HG03139 (cell line): ENCODE results near the gene ZSCAN4.
A peak's percentile ranks its signal among the peaks of the same experiment; 100 is the strongest.

ENCODE experiments used
- ATAC-seq: cut with Tn5 transposase; IDR thresholded peaks from one replicate; pipeline ENCODE4 v1.9.1; 2021; ENCODE audit not compliant: unreplicated experiment

ZSCAN4 gene, protein sequence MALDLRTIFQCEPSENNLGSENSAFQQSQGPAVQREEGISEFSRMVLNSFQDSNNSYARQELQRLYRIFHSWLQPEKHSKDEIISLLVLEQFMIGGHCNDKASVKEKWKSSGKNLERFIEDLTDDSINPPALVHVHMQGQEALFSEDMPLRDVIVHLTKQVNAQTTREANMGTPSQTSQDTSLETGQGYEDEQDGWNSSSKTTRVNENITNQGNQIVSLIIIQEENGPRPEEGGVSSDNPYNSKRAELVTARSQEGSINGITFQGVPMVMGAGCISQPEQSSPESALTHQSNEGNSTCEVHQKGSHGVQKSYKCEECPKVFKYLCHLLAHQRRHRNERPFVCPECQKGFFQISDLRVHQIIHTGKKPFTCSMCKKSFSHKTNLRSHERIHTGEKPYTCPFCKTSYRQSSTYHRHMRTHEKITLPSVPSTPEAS

DNA sequence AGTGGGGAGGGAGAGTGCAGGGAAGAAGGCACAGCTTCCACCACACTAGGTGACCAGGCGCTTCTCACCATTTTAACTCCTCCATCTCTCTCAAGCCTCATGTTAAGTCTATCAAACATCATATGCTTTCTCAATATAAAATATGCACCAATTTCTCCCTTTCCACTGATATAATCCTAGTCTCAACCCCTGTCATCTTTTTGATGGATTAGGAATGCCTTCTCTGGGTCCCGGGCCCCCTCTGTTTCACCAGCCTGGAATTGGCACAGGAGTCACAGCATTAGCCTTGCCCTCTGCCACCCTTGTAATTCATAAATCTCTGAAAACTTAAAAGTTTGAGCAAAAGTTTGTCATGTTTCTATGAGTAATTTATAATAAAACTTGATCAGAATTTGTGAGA, at the start of gene ZSCAN4:
TSS of gene ZSCAN4 (plus strand) at position 301 of the 400 bp plus-strand sequence. CDS start 7,211 bp downstream, outside the sequence.
- ATAC-seq = no peak

DNA sequence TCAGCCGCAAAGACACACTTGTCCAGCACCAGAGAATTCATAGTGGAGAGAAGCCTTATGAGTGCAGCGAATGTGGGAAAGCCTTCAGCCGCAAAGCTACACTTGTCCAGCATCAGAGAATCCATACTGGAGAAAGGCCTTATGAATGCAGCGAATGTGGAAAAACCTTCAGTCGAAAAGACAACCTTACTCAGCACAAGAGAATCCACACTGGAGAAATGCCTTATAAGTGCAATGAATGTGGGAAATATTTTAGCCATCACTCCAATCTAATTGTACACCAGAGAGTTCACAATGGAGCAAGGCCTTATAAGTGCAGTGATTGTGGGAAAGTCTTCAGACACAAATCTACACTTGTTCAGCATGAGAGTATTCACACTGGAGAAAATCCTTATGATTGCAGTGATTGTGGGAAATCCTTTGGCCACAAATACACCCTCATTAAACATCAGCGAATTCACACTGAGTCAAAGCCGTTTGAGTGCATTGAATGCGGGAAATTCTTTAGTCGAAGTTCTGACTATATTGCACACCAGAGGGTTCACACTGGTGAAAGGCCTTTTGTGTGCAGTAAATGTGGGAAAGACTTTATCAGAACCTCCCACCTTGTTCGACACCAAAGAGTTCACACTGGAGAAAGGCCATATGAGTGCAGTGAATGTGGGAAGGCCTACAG, 47.9 kb upstream of the ZSCAN4 start:
- ATAC-seq = no peak

DNA sequence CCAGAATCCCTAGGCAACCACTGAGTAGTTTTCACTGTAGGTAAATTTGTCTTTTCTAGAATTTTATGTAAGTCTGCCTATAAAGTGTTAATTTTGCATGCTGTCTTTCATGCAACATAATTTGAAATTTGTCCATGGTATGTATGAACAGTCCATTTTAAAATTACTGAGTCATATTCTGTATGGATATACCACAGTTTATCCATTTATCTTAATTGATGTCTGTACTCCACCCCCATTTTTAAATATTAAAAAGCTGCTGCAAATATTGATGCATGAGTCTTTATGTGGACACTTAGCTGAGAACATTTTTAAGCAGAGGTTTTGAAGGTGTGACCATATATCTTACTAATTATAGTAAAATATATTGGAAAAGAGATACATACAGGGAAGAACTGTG, 45.6 kb upstream of the ZSCAN4 start:
- ATAC-seq = no peak

DNA sequence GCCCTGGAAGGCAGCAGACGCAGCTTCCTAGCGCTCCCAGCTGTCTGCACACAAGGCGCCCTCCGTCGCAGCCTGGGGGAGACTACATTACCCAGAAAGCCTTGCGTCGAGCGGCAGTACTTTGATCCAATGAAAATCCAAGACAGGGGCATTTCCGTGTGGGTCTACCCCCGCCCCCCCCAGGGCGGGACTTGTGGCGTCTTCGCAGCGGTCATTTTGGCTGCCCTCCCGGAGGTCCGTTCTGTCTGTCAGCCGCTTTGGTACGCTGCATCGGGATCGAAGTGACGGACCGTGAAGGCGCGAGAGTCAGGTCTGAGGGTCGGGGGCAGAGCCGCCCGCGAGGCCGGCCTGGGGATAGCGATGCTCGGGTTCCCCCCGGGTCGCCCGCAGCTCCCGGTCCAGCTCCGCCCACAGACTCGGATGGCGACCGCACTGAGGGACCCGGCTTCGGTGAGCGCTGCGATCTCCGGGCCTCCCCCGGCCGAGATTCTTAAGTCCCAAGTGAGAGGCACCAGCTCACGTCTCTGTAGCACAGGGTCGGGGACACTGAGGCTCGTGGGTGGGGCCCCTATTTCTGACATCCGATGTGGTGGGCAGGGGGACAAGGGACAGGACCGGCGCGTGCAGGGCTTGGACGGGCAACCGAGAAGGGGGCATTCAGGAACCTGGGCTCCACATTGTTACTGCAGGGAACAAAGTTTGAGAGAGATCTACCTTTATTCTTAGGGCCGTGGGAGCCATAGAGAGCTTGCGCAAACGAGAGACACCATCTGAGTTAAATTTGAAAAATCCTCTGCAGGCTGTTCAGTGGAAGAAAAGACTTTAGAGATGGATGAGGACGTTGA, 35.5 kb upstream of the ZSCAN4 start, which contains the start of gene ZNF211:
TSS of gene ZNF211 (plus strand) at position 182 of the 845 bp plus-strand sequence. CDS start at position 361, 179 bp downstream.
- peak; percentile 87 for ATAC-seq

DNA sequence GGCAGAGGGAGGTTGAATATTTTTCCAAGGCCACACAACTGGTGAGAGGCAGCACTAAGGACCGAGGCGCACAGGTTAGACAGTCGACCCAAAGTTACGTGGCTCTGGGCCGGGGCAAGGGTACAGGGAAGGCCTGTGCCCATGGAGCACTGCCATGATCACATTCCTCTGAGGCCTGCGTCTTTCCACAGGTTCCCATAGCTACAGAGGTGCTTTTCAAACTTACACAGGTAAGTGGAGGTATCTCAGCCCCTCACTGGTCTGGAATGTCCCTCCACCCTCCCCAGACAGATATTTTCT, 35.0 kb upstream of the ZSCAN4 start:
- no peak for ATAC-seq

- ATAC-seq = no peak
Measured at GRCh38 chr19:57637379-57637778, 31.4 kb upstream of the ZSCAN4 start.

DNA sequence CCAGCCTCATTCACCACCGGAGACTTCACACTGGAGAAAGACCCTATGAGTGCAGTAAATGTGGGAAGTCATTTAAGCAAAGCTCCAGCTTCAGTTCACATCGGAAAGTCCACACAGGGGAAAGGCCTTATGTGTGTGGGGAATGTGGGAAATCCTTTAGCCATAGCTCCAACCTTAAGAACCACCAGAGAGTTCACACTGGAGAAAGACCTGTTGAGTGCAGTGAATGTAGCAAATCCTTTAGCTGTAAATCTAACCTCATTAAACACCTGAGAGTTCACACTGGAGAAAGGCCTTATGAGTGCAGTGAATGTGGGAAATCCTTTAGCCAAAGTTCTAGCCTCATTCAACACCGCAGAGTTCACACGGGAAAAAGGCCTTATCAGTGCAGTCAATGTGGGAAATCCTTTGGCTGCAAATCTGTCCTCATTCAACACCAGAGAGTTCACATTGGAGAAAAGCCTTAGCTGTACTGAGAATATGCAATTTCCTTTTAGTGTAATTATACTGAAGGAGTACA, 27.0 kb upstream of the ZSCAN4 start:
- ATAC-seq = no peak

DNA sequence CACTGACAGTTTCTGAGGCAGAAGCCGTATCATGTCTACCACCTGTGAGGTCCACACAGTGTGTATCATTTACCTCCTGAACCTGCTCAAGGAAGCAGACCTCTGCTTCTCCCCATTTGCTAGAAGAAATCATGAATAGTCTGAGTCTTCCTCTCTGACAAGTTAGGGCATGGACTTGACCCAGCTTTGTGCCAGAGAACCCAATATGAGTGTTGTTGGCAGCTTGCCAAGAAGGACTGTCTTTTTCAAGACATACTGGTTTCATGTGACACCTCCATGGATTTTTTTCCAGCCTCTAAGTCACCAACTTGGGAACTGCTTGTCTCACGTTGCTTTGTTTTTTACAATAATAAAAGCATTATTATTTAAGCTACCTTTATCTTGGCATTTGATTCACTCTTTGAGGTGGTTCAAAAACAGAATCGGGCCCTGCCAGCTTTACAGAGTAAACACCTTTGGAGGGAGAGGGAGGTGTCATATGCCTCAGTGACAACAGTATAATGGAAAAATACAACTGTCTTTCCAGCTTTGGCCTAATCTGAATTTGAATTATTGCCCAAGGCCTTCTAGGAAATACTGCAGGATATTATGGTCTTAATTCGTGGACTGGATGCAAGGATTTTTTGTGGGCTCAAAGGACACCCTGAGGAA, 26.2 kb upstream of the ZSCAN4 start:
- no peak for ATAC-seq

DNA sequence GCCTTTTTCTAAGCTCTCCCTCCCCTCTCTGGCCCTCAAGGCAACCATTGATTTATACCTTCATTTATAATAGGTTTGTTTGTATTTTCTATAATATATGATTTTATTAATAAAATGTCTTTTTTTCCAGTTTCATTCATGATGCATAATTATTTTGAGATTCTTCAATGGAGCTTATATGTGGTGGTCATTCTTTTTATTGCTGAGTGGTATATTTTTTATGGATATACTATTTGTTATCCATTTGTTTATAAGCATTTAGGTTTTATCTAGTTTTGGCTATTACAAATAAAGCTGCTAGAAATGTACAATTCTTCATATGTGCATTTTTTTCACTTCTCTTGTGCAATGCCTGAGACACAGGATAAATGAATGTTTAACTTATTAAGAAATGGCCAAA, 25.0 kb upstream of the ZSCAN4 start:
- no peak for ATAC-seq

- ATAC-seq = no peak
Measured at GRCh38 chr19:57648331-57649003, 20.3 kb upstream of the ZSCAN4 start.

- ATAC-seq = no peak
Measured at GRCh38 chr19:57651654-57651996, 17.1 kb upstream of the ZSCAN4 start.

DNA sequence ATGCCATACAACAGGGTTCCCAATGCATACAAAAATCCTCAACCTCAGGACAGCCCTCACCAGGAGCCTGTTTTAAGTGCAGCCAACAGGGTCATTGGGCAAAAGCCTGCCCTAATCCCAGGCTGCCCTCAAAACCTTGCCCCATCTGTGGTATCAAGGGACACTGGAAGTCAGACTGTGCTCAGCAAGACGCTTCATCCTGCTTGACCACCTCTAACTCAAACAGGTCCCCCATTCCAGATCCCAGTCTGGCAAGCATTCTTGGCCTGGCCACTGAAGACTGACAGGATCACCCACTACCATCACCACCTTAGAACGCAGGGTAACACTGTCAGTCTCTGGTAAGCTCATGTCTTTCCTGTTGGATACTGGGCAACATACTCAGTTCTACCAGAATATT, 15.0 kb upstream of the ZSCAN4 start:
- ATAC-seq = no peak

DNA sequence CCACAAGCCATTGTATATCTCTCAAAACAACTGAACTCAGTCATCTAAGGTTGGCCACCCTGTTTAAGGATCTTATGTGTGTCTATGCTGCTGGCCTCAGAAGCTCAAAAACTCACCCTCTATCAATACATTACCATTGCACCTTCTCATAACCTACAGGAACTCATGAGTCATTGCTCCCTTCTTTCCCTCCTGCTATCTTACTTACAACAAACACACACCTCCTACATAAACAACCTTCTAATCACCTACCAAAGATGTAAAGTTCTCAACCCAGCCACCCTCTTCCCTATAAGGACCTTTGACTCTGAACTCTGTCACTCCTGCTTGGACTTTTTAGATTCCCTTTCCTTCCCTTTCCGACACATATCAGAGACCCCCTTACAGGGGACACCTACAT, 13.3 kb upstream of the ZSCAN4 start:
- ATAC-seq = no peak

DNA sequence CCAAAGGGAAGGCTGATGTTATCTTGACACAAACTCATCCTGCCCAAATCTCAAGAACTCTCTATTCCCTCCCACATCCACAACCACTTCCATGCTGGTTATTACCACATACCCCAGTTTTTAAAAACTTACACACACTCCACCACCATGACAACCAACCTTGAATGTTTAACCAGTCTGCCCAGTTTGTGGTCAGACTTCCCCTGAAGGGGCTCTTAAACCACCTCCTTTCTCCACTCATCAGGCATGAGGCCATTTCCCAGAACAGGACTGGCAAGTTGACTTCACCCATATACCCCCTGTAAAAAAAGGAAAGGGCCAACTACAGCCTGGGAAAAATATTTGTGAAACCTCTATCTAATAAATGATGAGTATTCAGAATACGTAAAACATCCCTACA, 12.4 kb upstream of the ZSCAN4 start:
- no peak for ATAC-seq

DNA sequence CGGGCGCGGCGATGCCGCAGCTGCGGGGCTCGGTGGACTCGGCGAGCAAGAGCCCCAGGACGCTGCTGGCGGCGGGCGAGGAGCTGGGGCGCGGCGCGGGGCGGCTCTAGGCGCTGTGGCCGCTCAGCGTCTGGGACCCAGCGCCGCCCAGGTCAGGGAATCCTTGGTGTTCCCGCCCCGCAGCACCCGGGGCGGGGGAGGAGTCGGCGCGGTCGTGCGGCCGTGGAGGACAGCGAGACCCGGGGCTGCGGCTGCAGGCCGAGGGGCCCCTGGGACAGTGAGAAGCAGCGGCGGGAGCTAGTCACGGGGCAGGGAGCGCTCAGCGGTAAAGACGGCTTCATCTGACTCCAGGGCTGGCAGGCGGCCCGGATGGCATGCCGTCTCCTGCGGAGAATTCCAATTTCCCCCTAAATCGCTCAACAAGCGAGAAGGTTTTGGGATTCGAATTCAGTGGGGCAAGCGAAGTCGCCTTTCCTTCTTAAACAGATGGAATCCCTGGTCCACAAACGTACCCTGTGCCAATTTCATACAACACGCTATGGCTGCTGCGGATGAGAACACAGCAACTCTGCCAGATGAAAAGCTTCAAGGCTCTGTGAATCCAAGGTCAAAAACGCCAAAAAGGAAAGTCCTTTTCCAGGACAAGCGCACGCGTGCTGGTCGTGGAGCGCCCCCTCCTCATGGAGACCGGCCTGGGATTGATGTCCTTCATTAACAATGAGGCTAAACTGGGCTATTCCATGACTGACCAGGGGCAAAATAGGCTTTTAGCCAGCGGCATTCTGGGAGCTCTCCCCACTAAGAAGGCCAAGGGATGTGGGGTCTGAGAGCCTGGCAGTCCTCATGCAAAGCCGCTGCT, 4.2 kb upstream of the ZSCAN4 start:
- ATAC-seq = no peak

GRCh38 chr19:57665261-57665806, 3.4 kb upstream of the ZSCAN4 start:
- ATAC-seq = no peak

GRCh38 chr19:57667228-57667627, 1.5 kb upstream of the ZSCAN4 start:
- ATAC-seq = no peak

GRCh38 chr19:57671124-57671895, 2.6 kb downstream of the ZSCAN4 start:
- no peak for ATAC-seq
